GDM1 (cell line): Measurements from ENCODE around the gene YWHAG.
"Not testable (repeated sequence)": the region's sequence is repeated elsewhere in the genome, so short reads cannot be mapped to it uniquely, and the experiment has no call there.

Experiments
- DNase-seq: peaks from one replicate; lab custom pipeline; 2025; lab: John Stamatoyannopoulos, UW

The YWHAG gene

DNA sequence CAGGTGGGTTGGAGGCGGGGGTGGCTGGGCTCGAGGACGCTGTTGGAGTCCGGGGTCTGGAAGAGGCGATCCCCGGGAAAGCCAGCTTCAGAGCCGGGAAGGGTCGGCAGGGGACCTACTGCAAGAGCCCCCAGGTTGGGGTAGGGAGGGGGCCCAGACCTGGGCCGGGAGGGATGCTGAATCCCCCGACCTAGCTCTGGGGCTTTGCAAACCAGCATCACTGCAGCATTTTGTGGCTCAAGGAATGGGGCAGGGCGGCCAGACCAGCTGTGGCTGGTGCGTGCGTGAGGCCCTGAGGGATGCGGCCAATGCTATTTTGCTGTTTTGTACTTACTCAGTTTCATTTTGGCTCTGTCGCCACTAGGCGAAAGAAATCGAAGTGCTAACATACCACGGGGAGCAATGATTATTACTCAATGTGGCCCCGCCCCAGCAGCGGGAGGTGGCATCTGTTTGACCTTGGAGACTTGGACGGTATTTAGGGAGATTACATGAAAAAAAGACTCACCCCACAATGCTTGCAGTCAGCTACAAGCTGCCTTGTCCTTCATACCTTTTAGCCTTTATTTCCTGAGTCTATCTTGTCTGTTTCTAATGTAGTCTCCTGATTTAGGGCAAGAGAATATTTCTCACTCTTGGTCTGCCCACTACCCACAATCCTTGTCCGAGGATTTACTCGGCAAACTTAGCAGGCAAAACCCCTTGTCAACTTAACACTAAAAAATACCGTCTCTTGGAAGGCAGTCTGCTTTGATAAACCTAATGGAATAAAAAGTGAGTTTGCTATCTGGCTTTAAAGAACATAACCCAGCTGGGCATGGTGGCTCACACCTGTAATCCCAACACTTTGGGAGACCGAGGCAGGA is 40.1 kb downstream of the YWHAG start:
- peak; percentile 30 for DNase-seq

DNA sequence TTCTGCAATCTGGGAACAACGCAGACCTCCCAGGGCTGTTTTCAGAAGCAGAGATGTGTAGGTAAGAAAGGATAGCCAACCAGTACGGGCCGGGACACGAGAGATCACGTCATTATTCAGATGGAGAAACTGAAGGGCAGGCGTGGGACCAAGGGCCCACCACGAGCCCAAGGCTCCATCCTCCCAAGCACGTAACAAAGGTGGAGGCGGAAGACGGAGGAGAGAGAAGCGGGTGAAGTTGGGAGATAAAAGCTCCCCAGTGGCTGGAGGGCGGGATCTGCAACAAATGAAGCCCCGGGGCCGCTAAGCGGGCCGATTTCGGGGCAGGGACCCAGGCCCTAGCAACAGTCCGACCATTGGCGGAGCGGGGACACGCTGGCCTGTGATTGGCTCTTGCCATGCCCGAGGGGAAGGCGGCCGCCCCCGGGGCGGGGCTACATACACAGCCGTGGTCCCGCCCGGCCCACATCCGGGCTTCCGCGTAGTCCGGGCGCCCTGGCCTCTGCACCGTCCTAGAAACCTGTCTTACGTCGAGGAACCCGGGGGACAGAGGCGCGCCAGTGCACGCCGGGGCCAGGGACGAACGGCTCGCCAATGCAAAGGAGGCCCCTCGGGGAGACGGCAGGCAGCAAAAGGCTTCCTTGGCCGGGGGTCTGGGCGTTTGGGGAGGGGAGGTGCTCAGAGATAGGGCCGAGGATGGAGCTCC is 40.9 kb downstream of the YWHAG start:
- peak; percentile 92 for DNase-seq

DNA sequence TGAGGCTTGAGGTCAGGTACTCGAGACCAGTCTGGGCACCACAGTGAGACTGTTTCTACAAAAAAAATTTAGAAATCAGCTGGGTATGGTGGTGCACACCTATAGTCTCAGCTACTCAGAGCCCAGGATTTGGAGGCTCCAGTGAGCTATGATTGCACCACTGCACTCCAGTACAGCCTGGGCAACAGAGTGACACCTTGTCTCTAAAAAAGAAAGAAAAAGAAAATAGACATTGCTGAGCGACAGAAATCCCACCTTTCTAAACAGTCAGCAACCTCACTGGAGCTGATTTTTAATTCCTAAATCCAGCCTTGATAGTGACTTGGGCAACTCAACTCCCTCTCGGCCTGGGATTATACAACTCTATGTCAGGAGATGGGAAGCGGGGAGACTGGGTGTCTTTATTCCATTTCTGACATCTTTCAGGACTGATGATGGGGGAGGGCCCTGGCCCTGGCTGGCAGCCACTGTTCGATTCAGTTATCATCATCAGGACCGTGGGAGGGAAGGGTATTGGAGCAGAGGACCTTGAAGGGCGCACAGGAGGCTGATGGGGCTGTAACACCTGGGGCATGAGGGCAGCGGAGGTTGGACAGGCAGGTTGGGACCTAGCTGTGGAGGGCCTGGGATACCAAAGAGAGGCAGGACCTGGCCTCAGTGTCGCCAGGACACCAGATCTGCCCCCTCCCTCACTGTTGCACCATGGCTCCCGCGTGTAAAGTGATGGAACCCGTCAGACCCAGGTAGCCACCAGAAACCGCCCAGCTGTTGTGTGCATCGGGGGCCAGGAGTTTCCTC is 41.6 kb downstream of the YWHAG start:
- no peak for DNase-seq

DNA sequence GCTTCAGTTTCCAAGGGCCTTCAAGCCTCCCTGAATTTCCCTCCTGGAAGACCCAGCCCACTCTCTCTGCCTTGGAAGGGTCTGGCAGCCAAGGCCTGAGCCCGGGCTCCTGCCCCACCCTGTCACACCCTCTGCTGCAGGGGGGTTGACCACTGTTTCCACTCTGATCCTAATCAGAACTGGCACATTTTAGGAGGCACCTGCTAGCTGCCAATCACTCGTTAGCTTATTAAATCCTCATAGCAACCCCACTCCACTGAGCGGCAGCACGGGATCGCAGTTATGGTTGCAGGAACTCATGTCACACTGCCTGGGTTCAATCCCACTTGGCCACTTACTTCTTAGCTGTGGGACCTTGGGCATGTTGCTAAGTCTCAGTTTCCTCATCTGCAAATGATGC is 43.4 kb downstream of the YWHAG start:
- no peak for DNase-seq

DNA sequence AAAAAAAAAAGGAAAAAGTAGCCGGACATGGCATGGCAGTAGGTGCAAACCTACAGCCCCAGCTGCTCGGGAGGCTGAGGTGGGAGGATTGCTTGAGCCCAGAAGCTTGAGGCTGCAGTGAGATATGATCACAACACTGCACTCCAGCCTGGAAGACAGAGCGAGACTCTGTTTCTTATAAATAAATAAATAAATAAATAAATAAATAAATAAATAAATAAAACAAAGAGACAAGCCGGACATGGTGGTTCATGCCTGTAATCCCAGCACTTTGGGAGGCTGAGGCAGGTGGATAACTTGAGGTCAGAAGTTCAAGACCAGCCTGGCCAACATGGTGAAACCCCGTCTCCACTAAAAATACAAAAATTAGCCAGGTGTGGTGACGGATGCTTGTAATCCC is 44.1 kb downstream of the YWHAG start:
- not testable (repeated sequence) for DNase-seq

DNA sequence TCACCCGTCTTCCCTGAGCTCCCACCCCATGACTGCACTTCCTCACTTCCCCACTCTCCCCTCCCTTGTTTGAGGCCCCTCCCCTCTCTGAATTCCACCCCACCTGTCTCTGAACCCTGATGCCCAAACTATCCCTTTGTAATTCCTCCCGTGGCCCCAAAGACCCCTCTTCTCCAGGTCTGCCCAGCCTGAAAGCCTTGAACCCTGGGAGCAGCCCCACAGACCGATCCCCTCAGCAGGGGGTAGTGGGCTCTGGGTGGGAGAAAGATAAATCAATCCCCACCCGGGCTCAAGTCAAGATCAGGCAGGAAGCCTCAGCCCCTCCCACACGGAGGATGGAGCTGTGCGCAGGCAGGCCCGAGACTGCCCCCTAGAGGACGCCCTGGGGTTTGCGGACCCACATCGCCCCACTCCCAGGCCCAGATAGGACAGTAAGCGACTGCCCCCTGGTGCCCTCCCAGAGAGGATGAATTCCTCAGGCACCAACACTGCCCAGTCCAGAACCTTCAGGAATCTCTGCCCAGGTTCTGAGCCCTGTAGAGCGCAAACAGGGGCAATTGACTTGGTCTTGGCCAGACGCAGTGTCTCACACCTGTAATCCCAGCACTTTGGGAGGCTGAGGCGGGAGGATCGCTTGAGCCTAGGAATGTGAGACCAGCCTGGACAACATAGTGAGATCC is 44.6 kb downstream of the YWHAG start:
- peak; percentile 89 for DNase-seq

DNA sequence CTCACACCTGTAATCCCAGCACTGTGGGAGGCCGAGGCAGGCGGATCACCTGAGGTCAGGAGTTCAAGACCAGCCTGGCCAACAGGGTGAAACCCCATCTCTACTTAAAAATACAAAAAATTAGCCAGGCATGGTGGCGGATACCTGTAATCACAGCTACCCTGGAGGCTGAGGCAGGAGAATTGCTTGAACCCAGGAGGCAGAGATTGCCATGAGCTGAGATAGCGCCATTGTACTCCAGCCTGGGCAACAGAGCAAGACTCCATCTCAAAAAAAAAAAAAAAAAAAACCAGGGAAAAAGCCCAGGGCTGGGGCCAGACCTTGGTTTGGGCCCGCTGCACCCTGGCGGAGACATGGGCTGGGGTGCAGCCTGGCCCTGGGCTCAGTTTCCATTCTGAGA is 47.0 kb downstream of the YWHAG start:
- not testable (repeated sequence) for DNase-seq

DNA sequence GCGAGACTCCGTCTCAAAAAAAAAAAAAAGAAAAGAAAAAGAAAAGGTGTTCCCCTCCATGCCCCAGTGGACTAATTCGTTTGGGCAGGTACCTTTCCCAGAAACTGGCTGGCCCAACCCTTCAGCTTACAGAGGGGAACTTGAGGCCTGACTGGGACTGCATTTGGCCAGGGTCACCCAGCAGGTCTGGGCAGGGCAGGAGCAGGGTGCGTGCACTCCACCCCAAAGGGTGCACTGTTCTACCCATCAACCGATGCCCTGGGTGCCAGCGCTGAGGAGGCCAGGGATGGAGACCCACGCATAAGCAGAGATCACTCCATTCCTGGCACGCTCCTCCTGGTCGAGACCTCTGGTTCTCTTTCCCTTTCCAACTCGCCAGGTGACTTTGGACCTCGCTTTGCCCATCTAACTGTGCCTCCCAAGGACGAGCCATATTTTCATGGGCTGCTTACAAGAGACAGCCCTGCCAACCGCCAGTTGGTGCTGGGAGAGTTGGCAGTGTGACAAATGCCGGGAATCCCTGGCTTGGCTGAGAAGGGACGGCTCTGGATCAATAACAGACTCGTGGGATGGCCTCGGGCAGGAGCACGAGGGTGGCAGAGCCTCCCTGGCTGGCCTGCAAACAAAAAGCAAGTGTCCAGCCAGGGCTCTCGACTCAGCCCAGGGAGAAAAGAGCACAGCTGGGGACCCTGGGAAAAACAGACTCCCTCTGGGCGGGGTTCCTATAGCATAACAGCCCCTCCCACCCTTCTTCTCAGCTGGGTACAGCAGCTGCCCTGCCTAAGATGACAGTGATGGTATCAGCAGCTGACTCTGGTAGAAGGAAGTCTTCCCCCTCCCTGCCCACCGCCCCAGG is 48.5 kb downstream of the YWHAG start:
- no peak for DNase-seq

DNA sequence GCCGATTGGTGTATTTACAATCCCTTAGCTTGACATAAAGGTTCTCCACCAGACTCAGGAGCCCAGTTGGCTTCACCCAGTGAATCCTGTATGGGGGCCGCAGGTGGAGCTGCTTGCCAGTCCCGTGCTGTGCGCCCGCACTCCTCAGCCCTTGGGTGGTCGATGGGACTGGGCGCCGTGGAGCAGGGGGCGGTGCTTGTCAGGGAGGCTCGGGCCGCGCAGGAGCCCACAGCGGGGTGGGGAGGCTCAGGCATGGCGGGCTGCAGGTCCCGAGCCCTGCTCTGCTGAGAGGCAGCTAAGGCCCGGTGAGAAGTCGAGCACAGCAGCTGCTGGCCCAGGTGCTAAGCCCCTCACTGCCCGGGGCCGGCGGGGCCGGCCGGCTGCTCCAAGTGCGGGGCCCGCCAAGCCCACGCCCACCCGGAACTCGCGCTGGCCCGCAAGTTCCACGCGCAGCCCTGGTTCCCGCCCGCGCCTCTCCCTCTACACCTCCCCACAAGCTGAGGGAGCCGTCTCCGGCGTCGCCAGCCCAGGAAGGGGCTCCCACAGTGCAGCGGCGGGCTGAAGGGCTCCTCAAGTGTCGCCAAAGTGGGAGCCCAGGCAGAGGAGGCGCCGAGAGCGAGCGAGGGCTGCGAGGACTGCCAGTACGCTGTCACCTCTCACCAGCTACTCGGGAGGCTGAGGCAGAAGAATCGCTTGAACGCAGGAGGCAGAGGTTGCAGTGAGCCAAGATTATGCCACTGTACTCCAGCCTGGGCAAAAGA is 49.3 kb downstream of the YWHAG start:
- not testable (repeated sequence) for DNase-seq

DNA sequence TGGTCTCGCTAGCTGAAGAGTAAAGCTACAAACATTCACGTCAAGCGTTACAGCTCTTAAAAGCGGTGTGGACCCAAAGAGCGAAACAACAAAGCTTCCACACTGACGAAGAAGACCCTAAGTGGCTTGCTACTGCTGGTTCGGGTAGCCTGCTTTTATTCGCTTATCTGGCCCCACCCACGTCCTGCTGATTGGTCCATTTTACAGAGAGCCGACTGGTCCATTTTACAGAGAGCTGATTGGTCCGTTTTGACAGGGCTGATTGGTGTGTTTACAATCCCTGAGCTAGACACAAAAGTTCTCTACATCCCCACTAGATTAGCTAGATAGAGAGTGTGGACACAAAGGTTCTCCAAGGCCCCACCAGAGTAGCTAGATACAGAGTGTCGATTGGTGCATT is 49.9 kb downstream of the YWHAG start:
- not testable (repeated sequence) for DNase-seq

DNA sequence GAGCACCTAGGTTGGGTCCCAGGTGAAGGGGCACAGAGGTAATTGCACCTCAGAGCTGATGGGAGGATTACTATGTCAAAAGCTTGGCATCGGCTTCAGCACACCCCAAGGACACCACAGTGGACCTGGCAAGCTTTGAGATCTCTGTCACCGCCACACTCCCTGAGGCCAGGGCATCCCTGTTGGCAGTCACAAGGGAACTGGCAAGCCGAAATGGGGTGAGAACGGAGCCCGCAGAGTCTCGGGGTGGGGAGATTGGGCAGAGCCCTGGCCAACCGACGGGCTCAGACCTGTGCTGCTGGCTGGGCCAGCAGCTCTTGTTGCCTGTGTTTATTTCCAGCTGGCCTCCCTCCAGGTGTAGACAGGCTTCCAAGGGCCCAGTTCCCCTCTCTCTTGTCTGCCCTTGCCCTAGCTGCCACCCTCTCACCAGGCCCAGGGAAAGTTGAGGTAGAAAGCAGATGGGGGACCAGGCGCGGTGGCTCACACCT is 53.9 kb downstream of the YWHAG start:
- DNase-seq: no peak

DNA sequence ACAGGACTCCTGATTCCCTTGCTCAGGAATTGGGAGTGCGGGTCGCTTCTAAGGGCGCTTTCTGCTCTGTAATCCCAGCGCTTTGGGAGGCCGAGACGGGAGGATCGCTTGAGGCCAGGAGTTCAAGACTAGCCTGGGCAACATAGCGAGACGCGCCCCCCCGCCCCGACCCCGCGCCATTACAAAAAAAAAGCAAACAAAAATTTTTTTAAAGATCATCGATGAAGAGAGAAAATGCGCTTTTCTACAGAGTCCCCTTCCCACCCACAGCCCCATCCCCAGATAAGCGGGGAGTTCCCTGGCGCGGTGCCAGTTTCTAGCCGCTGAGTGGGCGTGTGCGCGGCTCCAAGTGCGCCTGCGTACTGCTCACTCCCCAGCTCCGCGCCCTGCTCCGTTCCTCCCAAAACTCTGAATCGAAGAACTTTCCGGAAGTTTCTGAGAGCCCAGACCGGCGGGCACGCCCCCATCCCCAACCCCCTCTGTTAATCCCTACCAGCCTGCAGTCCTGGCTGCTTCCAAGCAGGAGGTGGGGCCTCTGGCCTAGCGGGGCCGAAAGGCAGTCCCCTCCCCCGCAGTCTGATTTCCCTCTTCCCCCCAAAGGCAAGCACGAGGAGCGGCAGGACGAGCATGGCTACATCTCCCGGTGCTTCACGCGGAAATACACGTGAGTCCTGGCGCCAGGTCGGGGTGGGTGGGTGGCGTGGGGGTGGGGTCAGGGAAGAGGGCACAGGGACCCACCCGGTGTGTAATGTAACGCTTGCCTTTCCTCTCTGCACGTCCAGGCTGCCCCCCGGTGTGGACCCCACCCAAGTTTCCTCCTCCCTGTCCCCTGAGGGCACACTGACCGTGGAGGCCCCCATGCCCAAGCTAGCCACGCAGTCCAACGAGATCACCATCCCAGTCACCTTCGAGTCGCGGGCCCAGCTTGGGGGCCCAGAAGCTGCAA is 55.3 kb downstream of the YWHAG start:
- DNase-seq: peak; percentile 84

DNA sequence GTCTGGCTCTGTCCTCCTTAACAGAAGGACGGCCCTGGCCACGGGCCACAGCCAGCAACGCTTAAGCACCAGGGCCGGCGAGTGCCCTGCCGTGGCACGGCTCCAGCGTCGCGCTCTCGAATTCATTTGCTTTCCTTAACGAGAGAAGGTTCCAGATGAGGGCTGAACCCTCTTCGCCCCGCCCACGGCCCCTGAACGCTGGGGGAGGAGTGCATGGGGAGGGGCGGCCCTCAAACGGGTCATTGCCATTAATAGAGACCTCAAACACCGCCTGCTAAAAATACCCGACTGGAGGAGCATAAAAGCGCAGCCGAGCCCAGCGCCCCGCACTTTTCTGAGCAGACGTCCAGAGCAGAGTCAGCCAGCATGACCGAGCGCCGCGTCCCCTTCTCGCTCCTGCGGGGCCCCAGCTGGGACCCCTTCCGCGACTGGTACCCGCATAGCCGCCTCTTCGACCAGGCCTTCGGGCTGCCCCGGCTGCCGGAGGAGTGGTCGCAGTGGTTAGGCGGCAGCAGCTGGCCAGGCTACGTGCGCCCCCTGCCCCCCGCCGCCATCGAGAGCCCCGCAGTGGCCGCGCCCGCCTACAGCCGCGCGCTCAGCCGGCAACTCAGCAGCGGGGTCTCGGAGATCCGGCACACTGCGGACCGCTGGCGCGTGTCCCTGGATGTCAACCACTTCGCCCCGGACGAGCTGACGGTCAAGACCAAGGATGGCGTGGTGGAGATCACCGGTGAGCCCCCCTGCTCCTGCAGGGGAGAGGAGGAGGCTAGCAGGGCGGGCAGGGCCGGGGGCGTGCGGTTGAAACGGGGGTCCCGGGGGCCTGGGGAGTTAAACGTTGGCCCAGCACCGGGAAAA is 56.2 kb downstream of the YWHAG start, which contains the start of gene HSPB1:
TSS of gene HSPB1 (plus strand) at position 327 of the 855 bp plus-strand sequence. CDS start at position 367, 40 bp downstream.
- peak; percentile 68 for DNase-seq

DNA sequence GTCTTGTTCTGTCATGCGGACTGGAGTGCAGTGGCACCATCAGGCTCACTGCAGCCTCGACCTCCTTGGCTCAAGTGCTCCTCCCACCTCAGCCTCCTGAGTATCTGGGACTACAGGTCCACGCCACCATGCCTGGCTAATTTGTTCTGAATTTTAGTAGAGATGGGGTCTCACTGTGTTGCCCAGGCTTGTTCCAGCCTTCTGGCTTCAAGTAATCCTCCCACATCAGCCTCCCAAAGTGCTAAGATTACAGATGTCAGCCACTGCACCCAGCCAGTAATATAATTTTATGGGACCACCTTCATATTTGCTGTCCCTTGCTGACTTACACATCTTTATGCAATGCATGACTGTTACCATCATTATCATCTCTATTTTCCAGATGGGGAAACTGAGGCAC is 57.8 kb downstream of the YWHAG start:
- DNase-seq: no peak

DNA sequence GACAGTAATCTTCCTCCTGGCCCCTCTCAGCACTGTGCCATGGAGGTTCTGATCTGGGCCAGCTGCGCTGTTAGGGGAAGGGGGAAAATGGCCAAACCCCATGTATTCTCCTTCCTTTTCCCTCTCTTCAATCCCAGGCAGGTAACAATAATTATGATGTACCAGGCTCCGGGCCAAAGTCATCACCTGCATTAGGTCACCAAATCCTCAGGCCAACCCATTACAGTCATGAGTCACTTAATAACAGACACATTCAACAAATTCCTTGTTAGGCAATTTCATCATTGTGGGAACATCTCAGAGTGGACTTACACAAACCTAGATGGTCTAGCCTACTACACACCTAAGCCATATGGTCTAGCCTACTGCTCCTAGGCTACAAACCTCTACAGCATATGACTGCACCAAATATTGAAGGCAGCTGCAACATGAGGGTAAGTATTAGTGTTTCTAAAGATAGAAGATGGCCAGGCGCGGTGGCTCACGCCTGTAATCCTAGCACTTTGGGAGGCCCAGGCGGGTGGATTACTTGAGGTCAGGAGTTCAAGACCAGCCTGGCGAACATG is 58.5 kb downstream of the YWHAG start:
- no peak for DNase-seq

DNA sequence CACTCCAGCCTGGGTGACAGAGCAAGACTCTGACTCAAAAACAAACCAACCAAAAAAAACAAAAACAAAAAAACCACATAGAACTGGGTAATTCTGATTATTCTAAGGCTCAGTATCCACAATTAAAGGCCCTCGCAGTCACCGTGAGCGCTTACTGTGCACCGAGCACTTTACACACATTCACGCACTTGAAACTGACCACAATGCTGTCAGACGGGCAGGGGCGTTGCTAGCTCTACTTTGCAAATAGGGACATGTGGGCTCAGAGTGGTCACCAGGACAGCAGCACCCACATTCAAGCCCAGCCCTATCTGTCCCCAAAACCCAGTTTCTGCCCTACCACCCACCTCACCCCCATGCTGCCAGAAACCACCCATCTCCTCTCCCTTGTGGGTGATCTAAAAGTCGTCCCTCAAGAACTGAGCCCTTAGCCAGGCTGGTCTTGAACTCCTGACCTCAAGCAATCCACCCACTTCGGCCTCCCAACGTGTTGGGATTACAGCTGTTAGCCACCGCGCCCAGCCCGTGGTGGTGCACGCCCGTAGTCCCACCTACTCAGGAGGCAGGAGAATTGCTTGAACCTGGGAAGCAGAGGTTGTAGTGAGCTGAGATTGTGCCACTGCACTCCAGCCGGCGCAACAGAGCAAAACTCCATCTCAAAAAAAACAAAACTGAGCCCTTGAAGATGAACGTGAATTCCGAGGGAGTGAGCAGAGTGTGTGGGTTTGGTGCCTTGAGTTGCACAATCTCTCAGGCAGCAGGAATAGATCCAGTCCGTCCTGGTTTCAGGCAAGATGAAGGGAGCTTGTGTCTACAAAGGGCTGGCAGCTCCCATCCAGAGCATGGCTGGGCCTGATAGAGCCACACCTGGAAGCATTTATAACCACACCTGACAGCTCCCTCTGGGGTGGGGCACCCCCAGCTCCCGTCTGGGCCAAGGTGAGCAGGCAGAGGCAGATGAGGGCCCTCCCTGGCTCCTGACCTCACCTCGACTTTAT is 61.7 kb downstream of the YWHAG start:
- DNase-seq: no peak
